Large intestine (tissue), 3 donors: ENCODE results near the gene NFKBIB. TPM values are rescaled to one million over a fixed set of nuclear protein-coding genes. Genes with fewer than 3 reads are reported as not detected.

Source experiments
- DNase-seq, 2 donors: peaks; one replicate each; pipeline versions ENCODE4 v3.0.0 to v3.0.0-alpha.2; 2013
- H3K27ac ChIP-seq: one replicate; pipeline ENCODE4 v1.5.1; 2013; ENCODE audit warnings: low read length
- H3K27me3 ChIP-seq: 2 replicates; pipeline ENCODE4 v1.6.1; 2013; ENCODE audit warnings: low read length; ENCODE audit not compliant: control insufficient read depth, insufficient read depth
- H3K36me3 ChIP-seq: 2 replicates; pipeline ENCODE4 v1.6.1; 2013; ENCODE audit warnings: low read length; ENCODE audit not compliant: control insufficient read depth, insufficient read depth
- H3K4me1 ChIP-seq: one replicate; pipeline ENCODE4 v1.6.1; 2013; ENCODE audit warnings: low read length; ENCODE audit not compliant: control insufficient read depth, insufficient read depth
- H3K4me3 ChIP-seq: one replicate; pipeline ENCODE4 v1.5.1; 2013; ENCODE audit warnings: low read length
- H3K9me3 ChIP-seq: one replicate; pipeline ENCODE4 v1.6.1; 2013; ENCODE audit warnings: mild to moderate bottlenecking, low read depth, low read length, moderate library complexity; ENCODE audit not compliant: control insufficient read depth
- WGBS: methylation state at CpG from one replicate; pipeline ENCODE4 v1.1.5; 2013; ENCODE audit warnings: low lambda C conversion rate; ENCODE audit not compliant: insufficient coverage; 5-methylcytosine and 5-hydroxymethylcytosine counted together
- polyA plus RNA-seq: library from polyadenylated mRNA; unstranded; fragments of 120-200 nt; gene quantifications from one replicate; pipeline ENCODE4 v1.2.1, GENCODE V29; 2013

The NFKBIB gene
- polyA plus RNA-seq, 1 donor = 15.0 TPM

GRCh38 chr19:38942471-38943181 is 42.9 kb downstream of the NFKBIB start:
- no peak overlapping the region for H3K27ac ChIP-seq
- no peaks in the 10 kb centered on the region for H3K9me3 ChIP-seq
- H3K4me1 ChIP-seq = no peaks in the 10 kb centered on the region
- WGBS = no CpG with 5 or more reads among the region's 20 CpGs
- no peak for DNase-seq
- no peaks in the 10 kb centered on the region for H3K27me3 ChIP-seq
- peaks cover 39% of the 10 kb centered on the region for H3K36me3 ChIP-seq
- no peak overlapping the region for H3K4me3 ChIP-seq

GRCh38 chr19:38944981-38945506 is 45.3 kb downstream of the NFKBIB start:
- Histone ChIP-seq H3K36me3 (peaks cover 48% of the 10 kb centered on the region), H3K4me3 (no peak overlapping the region), H3K27me3 (no peaks in the 10 kb centered on the region), H3K4me1 (peaks cover under 1% of the 10 kb centered on the region), H3K27ac (no peak overlapping the region), H3K9me3 (peaks cover 3% of the 10 kb centered on the region)
- no peak for DNase-seq
- no CpG with 5 or more reads among the region's 12 CpGs for WGBS

DNA sequence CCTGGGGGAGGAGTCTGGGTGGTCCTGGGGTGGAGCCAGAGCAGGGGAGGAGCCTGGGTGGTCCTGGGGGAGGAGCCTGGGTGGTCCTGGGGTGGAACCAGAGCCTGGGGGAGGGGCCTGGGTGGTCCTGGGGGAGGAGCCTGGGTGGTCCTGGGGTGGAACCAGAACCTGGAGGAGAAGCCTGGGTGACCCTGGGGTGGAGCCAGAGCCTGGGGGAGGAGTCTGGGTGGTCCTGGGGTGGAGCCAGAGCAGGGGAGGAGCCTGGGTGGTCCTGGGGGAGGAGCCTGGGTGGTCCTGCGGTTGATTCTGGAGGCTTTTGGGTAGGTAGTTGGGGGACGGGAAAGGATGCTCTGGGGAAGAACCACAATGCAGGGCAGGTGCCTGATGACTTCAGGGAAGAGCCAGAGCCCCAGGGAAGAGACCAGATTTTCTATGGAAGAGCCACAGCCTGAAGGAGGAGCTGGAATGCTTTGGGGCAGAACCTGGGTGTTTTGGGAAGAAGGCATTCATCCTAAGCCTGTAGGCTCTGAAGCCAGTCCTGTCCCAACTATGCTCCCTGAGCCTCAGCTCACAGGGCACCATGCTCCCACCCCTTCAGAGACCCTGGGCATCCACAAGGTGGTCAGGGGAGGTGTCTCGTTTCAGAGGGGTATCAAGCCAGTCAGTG is 45.9 kb downstream of the NFKBIB start:
- WGBS = no CpG with 5 or more reads among the region's 3 CpGs
- Histone ChIP-seq H3K9me3 (peaks cover 6% of the 10 kb centered on the region), H3K27me3 (no peaks in the 10 kb centered on the region), H3K36me3 (peaks cover 48% of the 10 kb centered on the region), H3K4me1 (peaks cover 5% of the 10 kb centered on the region), H3K27ac (no peak overlapping the region), H3K4me3 (no peak overlapping the region)
- DNase-seq = no peak

GRCh38 chr19:38946229-38947010 is 46.7 kb downstream of the NFKBIB start:
- no CpG with 5 or more reads among the region's 11 CpGs for WGBS
- H3K9me3 ChIP-seq = peaks cover 6% of the 10 kb centered on the region
- peaks cover 48% of the 10 kb centered on the region for H3K36me3 ChIP-seq
- H3K4me1 ChIP-seq = peaks cover 5% of the 10 kb centered on the region
- H3K27ac ChIP-seq = no peak overlapping the region
- no peak overlapping the region for H3K4me3 ChIP-seq
- no peaks in the 10 kb centered on the region for H3K27me3 ChIP-seq
- DNase-seq = no peak

- H3K27me3 ChIP-seq = no peaks in the 10 kb centered on the region
- DNase-seq = peak; percentile 80 to 85
- peak overlapping the region; percentile 16 for H3K4me3 ChIP-seq
- peaks cover 35% of the 10 kb centered on the region for H3K36me3 ChIP-seq
- H3K9me3 ChIP-seq = peaks cover 6% of the 10 kb centered on the region
- no peak overlapping the region for H3K27ac ChIP-seq
- peaks cover 13% of the 10 kb centered on the region for H3K4me1 ChIP-seq
- 60% methylated on average over 3 of the region's 72 CpGs for WGBS
These were observed 50.0 kb downstream of the NFKBIB start for GRCh38 chr19:38949580-38950367.

DNA sequence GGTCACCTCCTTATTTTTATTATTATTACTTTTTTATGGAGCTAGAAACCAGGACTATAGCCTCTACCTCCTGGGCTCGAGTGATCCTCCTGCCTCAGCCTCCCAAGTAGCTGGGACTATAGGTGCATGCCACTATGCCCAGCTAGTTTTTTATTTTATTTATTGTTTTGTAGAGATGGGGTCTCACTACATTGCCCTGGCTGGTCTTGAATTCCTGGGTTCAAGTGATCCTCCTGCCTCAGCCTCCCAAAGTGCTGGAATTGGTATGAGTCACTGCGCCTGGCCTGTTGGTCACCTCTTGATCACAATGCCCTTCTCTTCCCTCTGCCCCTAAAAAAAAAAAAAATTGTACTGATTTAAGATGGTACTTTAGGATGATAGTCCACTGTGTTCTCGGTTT is 51.4 kb downstream of the NFKBIB start:
- Histone ChIP-seq H3K4me3 (no peak overlapping the region), H3K27me3 (no peaks in the 10 kb centered on the region), H3K9me3 (peaks cover 6% of the 10 kb centered on the region), H3K36me3 (peaks cover 28% of the 10 kb centered on the region), H3K27ac (no peak overlapping the region), H3K4me1 (peaks cover 13% of the 10 kb centered on the region)
- DNase-seq = no peak
- WGBS = 80% methylated on average over 1 of the region's 3 CpGs

DNA sequence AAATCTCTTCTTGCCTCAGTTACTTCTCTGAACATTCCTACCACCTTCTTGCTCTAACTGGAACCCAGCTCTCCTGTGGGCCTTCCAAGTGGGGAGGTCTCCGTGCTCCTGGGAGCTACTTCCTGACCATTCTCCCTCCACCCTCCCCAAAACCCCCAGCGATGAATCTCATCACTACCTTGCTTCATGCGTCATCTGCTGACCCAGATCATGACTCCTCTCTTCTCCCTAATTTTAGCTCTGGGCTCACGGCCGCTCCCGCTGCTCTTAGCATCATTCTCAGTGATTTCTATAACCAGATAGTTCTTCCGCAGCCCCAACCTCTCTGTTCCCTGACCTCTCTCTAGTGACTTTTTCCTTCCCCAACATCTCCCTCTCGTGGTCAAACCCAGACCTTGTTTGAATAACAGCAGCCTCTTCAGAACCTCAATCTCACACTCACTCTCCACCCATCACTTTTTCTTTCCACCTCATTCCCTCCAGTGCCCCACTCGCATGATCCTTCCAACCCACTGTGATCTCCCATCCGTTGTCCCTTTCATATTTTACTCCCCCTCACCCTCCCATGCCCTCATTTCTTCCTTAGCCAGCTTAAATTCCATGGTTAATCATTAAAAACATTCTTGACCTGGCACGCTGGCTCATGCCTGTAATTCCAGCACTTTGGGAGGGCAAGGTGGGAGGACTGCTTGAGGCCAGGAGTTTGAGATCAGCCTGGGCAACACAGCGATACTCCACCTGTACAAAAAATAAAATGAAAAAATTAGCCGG is 52.8 kb downstream of the NFKBIB start:
- Histone ChIP-seq H3K4me3 (no peak overlapping the region), H3K27ac (no peak overlapping the region), H3K36me3 (peaks cover 21% of the 10 kb centered on the region), H3K27me3 (no peaks in the 10 kb centered on the region), H3K9me3 (peaks cover 6% of the 10 kb centered on the region), H3K4me1 (peaks cover 13% of the 10 kb centered on the region)
- peak in 1 of 2 donors; percentile 38 for DNase-seq
- 39% methylated on average over 3 of the region's 13 CpGs for WGBS

DNA sequence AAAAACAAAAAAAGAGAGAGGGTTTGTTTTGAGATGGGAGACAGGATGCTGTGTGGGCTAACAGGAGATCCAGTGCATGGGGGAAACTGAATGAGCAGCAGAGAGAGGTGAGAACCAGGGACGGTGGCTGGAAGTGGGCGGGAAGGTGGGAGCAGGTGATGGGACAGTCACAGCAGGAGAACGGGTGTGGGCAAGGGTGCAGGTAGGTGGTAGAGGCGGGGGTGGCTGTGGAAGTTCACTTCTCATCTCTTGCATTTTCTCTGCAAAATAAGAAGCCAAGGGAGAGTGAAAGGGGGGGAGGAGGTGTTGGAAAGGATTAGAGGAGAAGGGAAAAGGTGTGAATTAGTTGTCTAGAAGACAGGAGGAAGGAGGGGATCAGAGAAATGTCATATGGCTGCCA is 53.9 kb downstream of the NFKBIB start:
- 100% methylated on average over 1 of the region's 4 CpGs for WGBS

DNA sequence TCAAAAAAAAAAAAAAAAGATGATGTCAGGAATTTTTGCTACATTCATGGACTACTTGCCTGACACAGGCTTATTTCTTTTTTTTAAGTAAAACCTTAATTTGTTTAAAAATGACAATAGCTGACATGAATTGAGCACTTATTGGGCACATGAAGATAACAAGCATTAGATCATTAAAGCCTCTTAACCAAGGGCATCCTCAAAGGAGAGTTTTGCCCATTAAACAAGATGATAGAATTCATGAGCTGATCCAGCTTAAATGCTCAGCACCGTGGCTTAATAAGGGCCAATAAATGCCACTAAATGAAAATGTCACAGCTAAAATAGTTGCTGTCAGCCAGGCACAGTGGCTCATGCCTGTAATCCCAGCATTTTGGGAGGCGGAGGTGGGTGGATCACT is 56.5 kb downstream of the NFKBIB start:
- H3K4me3 ChIP-seq = no peak overlapping the region
- WGBS = no CpG with 5 or more reads among the region's 2 CpGs
- H3K27me3 ChIP-seq = no peaks in the 10 kb centered on the region
- H3K36me3 ChIP-seq = peaks cover 14% of the 10 kb centered on the region
- H3K4me1 ChIP-seq = peaks cover 8% of the 10 kb centered on the region
- H3K27ac ChIP-seq = no peak overlapping the region
- no peaks in the 10 kb centered on the region for H3K9me3 ChIP-seq
- DNase-seq = no peak

More for the DNA sequence above, 53.9 kb downstream of the NFKBIB start:
- Histone ChIP-seq H3K4me1 (peaks cover 13% of the 10 kb centered on the region), H3K27me3 (no peaks in the 10 kb centered on the region), H3K9me3 (peaks cover 6% of the 10 kb centered on the region), H3K4me3 (no peak overlapping the region), H3K36me3 (peaks cover 15% of the 10 kb centered on the region), H3K27ac (no peak overlapping the region)
- no peak for DNase-seq
